ENCODE results near the gene GIPC3.
"Not testable (repeated sequence)": the region's sequence is repeated elsewhere in the genome, so short reads cannot be mapped to it uniquely, and the experiment has no call there.

Gene GIPC3

DNA sequence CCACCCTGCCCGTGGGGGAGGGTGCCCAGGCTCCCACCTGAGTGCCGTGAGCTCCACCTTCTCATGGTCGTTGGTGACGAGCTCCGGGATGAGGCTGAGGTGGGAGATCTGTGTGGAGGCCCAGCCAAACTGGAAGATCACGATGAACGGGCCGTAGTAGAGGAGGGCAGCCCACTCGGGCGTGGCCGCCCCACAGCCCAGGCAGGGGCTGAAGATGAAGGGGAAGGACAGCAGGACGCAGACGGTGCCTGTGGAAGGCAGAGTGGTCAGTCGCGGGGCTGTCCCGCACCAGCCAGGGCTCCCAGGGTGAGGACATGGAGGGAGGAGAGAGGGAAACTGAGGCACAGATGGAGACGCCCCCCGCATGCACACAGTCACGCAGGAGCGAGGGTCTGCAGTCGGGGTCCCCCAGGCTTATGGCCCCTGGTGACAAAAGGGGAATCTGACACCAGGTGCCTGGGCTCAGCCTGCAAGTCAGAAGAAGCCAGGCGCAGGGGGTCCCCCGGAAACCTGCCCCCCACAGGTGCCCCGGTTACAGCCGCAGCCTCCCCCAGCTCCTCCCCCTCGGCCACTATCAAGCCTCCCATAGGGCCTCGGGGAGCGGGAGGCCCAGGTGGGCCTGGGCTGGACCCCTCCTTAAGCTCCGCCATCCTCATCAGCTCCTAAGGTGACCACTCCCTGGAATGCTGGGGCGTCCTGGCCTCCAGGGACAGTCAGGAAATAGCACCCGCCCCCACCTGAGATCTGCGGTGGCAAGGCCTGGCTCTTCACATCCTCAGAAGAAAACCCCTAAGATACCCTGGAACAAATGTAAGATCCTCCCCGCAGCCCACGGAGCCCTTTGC, 34.1 kb upstream of the GIPC3 start:
- DNase-seq (ENCODE audit: low read depth in 2 of 2): no peak

DNA sequence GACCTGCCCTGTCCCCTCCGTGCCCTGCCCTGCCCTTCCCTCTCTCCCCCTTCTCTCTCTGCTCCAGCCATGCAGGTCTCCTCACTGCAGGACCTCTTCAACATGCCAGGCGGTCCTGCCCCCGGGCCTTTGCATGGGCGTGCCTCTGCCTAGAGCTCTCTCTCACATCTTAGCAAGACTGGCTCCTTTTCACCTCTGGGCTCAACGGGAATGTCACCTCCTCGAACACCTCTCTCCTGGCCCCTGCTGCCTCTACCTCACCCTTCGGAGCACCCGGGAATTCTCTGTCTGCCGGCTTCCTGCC, 33.5 kb upstream of the GIPC3 start:
- DNase-seq (ENCODE audit: low read depth in 2 of 2): no peak

DNA sequence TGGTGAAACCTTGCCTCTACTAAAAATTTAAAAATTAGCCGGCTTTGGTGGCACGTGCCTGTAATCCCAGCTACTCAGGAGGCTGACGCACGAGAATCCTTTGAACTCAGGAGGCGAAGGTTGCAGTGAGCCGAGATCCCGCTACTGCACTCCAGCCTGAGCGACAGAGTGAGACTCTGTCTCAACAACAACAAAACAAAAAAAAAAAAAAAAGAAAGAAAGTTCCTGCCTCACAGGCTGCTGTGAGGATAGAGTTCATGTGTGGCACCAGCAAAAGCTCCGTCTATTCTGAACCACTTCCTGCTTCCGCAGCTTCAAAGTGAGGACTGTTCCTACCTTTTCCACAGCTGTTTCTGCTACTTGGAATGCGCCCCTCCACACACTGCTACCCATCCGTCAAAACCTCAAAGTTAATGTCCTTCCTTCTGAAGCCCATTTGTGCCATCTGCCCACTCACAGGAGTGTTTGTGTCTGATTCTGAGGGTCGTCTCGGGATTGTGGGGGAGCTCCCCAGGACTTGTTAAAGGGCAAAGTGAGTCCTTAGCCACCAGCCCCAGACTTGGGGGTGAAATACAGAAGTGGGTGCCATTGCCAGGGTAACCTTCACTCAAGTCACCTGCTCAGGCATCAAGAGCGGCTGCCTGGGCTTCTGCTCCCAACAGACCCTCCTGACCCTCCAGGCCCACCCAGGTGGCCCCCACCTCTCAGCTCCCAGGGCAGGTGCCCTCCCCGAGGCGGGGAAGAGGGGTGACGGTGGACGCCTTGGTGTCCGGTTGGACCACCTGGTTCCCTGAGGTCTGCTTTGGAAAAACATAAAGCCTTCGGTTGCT, 30.8 kb upstream of the GIPC3 start:
- no peak for DNase-seq (ENCODE audit: low read depth in 2 of 2)

DNA sequence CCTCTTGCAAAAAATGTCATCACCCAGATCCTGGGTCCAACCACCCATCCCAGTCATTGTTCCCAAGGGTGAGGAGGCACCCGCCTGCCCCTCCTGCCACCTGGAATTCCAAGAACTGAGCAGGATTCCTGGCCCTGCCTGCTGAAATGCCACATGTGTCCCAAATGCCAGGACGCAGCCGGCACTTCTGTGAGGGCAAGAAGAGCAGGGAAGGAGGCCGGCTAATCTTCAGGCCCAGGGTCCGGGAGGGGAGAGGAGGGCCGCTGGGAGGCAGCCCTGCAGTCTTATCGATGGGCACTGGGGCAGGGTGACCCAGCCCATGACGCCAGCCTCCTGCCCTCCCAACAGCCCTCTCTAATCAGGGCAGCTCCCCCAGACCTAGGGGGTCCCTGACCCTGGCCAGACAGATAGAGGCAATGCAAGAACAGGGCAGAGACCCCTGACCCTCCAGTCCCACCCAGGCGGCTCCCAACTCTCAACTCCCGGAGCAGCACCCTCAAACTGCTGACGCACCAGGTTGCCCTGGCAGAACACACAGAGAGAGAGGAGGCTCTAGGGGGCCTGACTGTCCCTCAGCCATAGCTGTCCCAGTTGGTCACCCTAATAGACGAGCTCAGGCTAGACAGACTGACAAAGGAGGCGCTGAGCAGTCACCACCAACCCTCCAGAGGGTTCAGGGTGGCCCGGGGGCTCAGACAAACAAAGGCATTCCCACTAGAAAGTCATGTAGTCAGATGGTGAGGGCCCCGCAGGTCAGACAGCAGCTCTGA, 29.4 kb upstream of the GIPC3 start:
- DNase-seq (ENCODE audit: low read depth in 2 of 2): no peak

DNA sequence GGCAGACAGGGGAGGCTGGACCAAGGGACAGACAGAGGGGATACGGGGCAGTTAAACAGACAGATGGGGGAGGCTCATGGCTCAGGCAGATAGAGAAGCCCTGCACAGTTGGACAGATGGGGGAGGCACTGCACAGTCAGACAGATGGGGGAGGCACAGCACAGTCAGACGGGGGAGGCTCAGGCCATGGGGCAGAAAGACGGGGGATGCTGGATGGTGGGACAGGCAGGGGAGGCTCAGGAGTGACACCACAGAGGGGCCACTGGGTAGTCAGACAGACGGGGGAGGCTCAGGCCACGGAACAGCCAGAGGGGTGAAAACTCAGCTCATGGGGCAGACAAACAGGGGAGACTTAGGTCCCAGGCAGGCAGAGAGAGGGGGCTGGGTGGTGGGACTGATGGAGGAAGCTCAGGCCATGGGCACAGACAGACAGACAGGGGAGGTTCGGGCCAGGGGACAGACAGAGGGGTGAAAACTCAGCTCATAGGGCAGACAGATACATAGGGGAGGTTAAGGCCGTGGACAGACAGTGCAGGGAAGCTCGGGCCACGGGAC, 28.8 kb upstream of the GIPC3 start:
- no peak for DNase-seq (ENCODE audit: low read depth in 2 of 2)

DNA sequence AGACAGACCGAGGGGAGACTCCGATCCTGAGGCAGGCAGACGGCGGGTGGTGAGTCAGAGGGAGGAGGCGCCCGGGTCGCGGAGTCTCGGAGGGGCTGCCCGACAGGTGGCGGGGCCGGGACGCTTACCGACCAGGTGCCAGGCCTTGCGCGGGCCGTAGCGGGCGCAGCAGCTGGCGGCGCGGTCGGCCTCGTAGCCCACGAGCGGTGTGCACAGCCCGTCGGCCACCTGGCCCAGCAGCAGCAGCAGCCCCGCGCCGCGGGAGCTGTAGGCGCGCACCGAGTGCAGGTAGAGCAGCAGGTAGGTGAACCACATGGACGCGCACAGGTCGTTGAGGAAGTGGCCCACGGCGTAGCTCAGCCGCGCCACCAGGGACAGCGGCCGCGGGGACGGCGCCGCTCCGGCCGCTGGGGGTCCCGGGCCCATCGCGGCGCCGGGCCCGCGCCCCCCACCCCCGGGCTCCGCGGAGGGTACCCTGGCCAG, 28.3 kb upstream of the GIPC3 start:
- no peak for DNase-seq (ENCODE audit: low read depth in 2 of 2)

DNA sequence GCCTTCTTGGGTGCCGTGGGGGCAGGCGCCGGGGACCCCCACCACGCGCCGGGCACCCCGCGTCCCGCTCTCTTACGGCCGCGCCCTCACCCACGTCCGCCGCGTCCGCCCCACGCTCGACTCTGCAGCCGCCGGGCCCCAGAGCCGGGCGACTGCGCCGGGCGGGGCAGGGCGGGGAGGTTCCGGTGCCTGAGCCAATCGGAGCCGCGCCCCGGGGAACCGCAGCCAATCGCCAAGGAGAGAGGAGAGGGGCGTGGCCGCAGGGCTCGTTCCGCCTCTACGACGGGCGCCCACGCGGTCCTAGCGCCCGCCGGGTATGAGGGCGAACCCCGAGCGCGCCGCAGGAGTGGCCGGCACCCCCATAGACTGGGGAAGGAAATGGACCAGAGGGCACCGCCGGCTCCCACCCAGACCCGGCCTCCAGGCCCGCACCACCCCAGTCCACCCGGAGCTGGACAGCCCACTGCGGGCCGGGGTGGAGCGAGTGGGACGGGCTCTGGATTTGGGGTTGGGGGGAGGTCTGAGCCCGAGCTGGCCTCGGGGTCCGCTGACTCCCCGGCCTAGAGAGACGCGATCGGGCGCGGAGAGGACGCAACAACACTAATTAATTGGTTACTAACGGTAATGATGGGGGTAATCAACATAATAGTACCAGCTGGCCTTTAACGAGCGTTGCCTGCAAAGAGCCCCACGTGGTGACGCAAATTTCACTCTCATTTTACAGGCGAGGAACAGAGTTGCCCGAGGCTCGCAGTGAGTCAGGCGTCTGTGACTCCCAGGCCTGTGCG, 27.6 kb upstream of the GIPC3 start, which contains the start of gene MFSD12:
TSS of gene MFSD12 (minus strand) at position 126 of the 788 bp plus-strand sequence. CDS start 183 bp downstream, outside the sequence.
- DNase-seq (ENCODE audit: low read depth in 2 of 2): peak; percentile 69 to 74

DNA sequence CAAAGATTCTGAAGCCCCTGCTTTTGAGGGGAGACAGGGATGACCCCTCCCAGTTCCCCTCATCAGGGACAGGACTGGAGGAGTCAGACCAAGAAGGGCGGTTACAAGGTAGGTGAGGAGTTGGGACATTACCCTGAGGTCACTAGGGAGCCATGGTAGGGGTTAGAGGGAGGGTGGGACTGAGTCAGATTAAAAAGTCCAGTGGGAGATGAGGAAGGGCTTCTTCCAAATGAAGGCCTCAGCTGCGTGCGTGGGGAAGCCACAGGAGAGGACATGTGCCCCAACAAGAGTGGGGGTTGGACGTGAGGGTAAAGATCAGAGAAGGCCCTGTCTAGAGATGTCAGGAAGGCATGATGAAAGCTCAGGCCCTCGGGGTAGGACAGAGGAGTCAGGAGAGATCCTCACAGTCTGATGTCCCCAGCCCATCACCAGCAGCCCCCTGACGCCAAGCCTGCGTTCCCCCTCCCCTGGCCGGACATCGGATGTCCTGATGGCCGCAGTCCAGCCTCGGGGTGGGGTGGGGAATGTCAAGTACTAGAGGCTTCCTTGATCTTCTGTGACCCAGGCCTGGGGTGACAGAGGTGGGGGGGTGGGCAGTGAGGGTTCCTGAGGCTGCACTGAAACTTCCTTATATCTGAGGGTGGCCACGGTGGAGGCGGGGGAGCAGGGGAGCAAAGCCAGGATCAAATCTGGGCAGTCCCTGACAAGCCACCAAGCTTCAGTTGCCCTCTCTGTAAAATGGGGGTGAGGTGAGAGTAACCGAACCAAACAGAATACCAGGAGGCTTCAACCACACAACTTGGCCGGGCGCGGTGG, 21.4 kb upstream of the GIPC3 start:
- DNase-seq (ENCODE audit: low read depth in 2 of 2): no peak

DNA sequence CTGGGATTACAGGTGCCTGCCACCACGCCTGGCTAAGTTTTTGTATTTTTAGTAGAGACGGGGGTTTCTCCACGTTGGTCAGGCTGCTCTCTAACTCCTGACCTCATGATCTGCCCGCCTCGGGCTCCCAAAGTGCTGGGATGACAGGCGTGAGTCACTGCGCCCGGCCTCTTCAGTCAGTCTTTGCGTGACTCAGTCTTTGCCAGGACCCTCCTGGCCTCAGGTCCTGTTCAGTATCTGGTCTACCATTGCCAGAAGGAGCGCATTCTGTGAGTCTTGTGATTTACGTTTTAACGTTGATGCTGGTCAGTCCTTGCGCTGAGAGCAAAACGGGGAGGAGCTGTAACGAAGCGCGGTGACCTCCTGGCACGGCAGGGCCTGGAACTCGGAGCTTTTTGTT, 20.1 kb upstream of the GIPC3 start:
- no peak for DNase-seq (ENCODE audit: low read depth in 2 of 2)

DNA sequence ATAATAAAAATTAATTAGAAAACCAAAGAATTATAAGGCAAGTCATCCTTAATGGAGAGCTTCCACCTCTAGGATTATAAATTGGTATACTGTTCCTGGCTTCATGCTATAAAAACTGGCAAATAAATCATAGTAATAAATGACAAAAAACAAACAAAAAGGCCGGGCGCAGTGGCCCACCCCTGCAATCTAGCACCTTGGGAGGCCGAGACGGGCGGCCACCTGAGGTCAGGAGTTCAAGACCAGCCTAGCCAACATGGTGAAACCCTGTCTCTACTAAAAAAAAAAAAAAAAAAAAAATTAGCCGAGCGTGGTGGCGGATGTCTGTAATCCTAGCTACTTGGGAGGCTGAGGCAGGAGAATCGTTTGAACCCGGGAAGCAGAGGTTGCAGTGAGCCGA, 15.2 kb upstream of the GIPC3 start:
- DNase-seq (ENCODE audit: low read depth in 2 of 2): not testable (repeated sequence)

DNA sequence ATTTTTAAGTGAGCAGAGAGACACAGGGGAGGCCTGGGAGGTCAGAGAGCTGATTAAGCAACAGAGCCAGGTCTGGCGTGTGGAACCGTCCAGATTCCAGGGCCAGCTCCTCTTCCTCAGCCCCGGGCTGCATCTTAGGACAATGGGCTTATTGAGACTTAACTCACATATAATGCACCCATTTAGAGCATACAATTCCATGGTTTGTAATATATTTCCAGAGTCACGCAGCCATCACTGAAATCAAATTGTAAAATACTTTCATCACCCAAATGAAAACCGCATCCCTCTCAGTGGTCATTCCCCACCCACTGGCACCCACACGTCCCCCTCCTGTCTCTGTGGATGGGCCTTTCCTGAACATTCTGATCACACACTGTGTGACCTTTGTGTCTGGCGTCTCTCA, 14.7 kb upstream of the GIPC3 start:
- no peak for DNase-seq (ENCODE audit: low read depth in 2 of 2)

DNA sequence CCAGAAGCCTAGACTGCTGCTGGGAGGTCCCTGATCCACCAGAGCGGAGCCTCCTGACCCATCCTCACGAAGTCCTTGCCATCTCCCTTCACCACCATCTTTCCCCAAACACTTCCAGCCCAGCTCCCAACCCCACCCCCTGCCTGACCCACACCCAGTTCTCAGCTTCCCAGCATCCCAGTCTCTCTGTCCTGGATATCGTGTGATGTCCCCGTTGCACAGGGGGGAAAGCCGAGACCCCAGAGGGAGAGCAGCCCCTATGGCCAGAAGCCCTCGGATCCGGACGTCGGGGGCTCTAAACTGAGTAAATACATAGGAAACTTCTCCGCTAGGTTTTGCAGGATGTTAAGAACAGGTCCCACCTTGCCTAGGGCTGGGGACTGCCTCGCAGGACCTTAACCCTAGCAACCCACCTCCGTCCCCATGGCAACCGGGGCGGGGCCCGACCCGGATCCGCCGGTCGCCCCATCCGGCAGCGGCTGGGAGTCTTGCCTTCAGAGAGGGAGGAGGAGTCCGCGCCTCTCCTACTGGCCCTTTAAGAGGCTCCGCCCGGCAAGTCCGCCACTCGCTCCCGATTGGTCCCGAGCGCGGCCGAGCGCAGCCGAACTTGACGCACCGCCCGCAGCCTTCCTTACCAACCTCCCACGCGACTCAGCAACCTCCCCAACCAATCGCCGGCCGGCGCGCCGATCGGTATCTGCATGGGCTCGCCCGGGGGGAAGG, 13.0 kb upstream of the GIPC3 start:
- peak; percentile 99 for DNase-seq (ENCODE audit: low read depth in 2 of 2)

DNA sequence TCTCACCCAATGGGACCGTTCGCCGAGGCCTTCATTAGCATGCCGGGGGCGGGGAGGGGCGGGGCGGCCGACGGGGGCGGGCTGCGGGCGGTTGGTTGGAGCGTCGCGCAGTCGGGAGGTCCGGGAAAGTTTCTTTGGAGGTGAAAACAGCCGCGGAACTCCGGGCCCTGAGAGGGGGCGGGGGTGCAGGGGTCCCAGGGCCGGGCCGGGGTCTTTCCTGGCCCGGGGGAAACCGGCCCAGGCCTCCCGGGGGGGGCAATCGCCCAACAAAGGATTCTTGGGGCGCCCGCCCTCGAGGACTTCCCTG, 12.5 kb upstream of the GIPC3 start, which contains the start of gene HMG20B:
TSS of gene HMG20B (plus strand) at position 90 of the 307 bp plus-strand sequence. CDS start 366 bp downstream, outside the sequence.
- no peak for DNase-seq (ENCODE audit: low read depth in 2 of 2)

DNA sequence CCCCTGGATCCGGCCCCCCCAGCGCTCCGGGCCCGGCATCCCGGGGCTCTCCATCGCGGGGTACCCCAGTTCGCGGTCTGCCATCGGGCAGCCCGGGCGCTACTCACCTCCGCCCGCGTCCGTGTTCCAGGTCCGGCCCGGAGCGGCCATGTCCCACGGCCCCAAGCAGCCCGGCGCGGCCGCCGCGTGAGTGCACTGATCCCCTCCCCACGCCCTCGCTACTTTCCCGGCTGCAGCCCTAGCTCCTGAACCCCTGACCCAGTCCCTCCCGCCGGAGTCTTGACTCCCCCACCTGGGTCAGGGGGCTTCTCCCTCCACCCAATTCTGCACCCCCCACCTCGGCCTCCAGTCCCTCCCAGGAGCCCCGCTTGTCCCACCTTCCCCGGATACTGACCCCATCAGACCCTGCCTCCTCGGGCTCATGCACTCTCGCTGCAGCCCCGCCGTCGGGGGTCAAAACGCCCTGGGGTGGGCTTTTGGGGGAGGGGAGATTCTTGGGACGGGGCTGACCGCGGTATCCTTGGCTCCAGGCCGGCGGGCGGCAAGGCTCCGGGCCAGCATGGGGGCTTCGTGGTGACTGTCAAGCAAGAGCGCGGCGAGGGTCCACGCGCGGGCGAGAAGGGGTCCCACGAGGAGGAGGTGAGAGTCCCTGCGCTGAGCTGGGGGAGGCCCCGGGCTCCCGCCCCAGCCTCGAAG, 12.0 kb upstream of the GIPC3 start:
- no peak for DNase-seq (ENCODE audit: low read depth in 2 of 2)

DNA sequence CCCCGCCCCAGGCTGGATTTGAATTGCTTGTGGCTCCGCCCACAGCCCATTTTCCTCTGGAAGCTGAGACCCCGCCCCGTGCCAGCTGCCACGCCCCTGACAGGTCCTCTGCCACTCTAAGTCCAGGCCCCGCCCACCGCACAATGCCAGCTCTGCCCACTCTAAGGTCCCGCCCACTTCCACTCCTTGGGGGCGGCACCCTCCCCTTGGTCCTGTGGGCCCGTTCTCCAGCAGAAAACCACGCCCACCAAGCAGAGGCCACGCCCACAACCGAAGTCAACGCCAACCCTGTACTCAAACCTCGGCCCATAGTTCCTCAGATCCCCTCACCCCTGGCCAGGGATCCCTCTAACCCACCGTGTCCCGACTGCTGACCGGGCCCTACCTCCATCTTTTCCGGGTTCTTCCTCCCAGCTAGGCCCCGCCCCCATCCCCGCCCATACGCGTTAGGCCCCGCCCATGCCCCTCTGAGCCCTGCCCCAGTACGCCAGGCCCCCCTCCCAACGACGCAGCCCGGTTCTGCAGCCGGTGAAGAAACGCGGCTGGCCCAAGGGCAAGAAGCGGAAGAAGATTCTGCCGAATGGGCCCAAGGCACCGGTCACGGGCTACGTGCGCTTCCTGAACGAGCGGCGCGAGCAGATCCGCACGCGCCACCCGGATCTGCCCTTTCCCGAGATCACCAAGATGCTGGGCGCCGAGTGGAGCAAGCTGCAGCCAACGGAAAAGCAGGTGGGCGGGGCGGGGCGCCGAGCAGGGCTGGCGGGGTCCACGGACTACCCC, 11.2 kb upstream of the GIPC3 start:
- peak; percentile 62 to 65 for DNase-seq (ENCODE audit: low read depth in 2 of 2)

DNA sequence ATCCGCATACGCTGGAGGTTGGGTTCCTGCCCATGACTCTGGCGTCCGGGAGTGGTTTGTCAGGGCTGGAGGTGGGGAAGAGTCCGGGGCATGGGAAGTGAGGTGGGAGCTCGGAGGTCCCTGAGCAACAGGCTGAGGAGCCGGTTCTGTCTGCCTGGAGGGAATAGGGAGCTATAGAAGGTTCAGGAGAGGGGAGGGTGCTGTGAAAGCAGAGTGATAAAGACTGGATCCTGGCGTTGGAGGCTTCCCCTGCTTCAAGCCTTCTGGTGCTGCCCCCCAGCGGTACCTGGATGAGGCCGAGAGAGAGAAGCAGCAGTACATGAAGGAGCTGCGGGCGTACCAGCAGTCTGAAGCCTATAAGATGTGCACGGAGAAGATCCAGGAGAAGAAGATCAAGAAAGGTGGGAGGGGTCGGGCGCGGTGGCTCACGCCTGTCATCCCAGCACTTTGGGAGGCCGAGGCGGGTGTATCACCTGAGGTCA, 10.0 kb upstream of the GIPC3 start:
- DNase-seq (ENCODE audit: low read depth in 2 of 2): no peak

DNA sequence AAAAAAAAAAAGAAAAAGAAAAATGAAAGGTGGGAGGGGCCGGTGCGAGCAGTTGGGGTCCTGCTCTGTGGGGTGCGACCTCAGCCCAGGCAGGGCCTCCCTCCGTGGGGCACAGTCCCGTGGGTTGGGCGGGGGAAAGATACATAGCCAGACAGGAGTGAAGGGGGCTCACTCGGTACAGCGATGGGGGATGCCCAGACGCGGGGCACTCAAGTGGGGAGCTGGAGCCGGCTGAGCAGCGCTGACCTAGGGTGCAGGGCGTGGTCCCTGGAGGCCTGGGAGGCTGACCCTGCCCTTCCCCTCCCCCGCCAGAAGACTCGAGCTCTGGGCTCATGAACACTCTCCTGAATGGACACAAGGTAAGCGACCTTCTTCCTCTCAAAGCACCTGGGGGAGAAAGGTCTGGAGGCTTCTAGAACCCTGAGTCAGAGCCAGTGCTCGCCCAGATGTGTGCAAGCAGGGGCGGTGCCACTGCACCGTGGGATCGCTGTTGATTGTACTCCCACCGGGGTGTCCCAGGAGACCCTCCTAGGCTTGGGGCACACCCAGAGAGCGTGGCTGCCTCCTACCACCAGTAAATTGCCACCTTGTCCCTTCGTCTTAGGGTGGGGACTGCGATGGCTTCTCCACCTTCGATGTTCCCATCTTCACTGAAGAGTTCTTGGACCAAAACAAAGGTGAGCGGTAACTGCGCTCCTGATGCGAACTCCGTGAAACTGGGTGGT, 9.2 kb upstream of the GIPC3 start:
- no peak for DNase-seq (ENCODE audit: low read depth in 2 of 2)
